HepG2 (cell line): ENCODE measurements around the gene RAB36. TPM values are rescaled to one million over a fixed set of nuclear protein-coding genes. Genes with fewer than 3 reads are reported as not detected.

ENCODE experiments used
- ARID2 ChIP-seq: sonication (generic); formaldehyde crosslinking; IDR thresholded peaks from 2 replicates; pipeline ENCODE4 v1.8.1; 2022; ENCODE audit warnings: mild to moderate bottlenecking, missing genetic modification reagents, borderline replicate concordance
- ATF3 ChIP-seq: sonication (generic); formaldehyde crosslinking; IDR thresholded peaks from 2 replicates; pipeline ENCODE4 v1.4.0; 2020; ENCODE audit warnings: missing genetic modification reagents
- ATF6 ChIP-seq: sonication (generic); formaldehyde crosslinking; conservative IDR thresholded peaks from 2 replicates; pipeline ENCODE4 v1.4.0; 2020; ENCODE audit warnings: missing genetic modification reagents
- BORCS8-MEF2B ChIP-seq: sonication (generic); formaldehyde crosslinking; IDR thresholded peaks from 2 replicates; pipeline ENCODE4 v1.8.0; 2022; ENCODE audit warnings: mild to moderate bottlenecking, missing genetic modification reagents
- CAMTA2 ChIP-seq: sonication (generic); formaldehyde crosslinking; IDR thresholded peaks from 2 replicates; pipeline ENCODE4 v1.4.0; 2020; ENCODE audit warnings: mild to moderate bottlenecking, missing genetic modification reagents, borderline replicate concordance
- EED ChIP-seq: sonication (generic); formaldehyde crosslinking; IDR thresholded peaks from 2 replicates; pipeline ENCODE4 v1.5.0; 2020; ENCODE audit warnings: mild to moderate bottlenecking, missing genetic modification reagents
- HNRNPLL ChIP-seq: fragments of 200-400 bp; formaldehyde crosslinking; IDR thresholded peaks from 2 replicates; pipeline ENCODE4 v1.6.1; 2017; ENCODE audit warnings: mild to moderate bottlenecking, low read depth, low read length; ENCODE audit not compliant: poor library complexity, severe bottlenecking
- IKZF4 ChIP-seq: sonication (generic); formaldehyde crosslinking; IDR thresholded peaks from 2 replicates; pipeline ENCODE4 v1.5.1; 2020; ENCODE audit warnings: borderline replicate concordance, mild to moderate bottlenecking, low read depth, missing genetic modification reagents; ENCODE audit errors: not compliant biosample characterization
- PPARG ChIP-seq: conservative IDR thresholded peaks from 2 replicates; pipeline ENCODE4 v1.6.1; 2016; ENCODE audit warnings: missing biosample characterization, missing genetic modification reagents
- XBP1 ChIP-seq: sonication (generic); formaldehyde crosslinking; IDR thresholded peaks from 2 replicates; pipeline ENCODE4 v1.5.0; 2020; ENCODE audit warnings: missing genetic modification reagents
- YEATS4 ChIP-seq: sonication (generic); formaldehyde crosslinking; IDR thresholded peaks from 2 replicates; pipeline ENCODE4 v1.4.0; 2020; ENCODE audit warnings: missing genetic modification reagents, borderline replicate concordance
- ZBTB33 ChIP-seq: sonication (generic); formaldehyde crosslinking; IDR thresholded peaks from 2 replicates; pipeline ENCODE4 v1.4.0; 2020; ENCODE audit warnings: missing genetic modification reagents
- ZMAT3 ChIP-seq: sonication (generic); formaldehyde crosslinking; conservative IDR thresholded peaks from 2 replicates; pipeline ENCODE4 v1.7.0; 2021; ENCODE audit warnings: missing genetic modification reagents
- ZNF225 ChIP-seq: sonication (generic); formaldehyde crosslinking; IDR thresholded peaks from 2 replicates; pipeline ENCODE4 v1.4.0; 2020; ENCODE audit warnings: mild to moderate bottlenecking, missing genetic modification reagents
- ZNF274 ChIP-seq: sonication (generic); formaldehyde crosslinking; IDR thresholded peaks from 2 replicates; pipeline ENCODE4 v1.5.1; 2020; ENCODE audit warnings: mild to moderate bottlenecking, missing genetic modification reagents
- ZNF280B ChIP-seq: sonication (generic); formaldehyde crosslinking; IDR thresholded peaks from 2 replicates; pipeline ENCODE4 v1.5.0; 2020; ENCODE audit warnings: missing genetic modification reagents, mild to moderate bottlenecking, borderline replicate concordance
- ZNF691 ChIP-seq: sonication (generic); formaldehyde crosslinking; IDR thresholded peaks from 2 replicates; pipeline ENCODE4 v1.4.0; 2020; ENCODE audit warnings: missing genetic modification reagents, low read depth, mild to moderate bottlenecking, borderline replicate concordance
- ZNF709 ChIP-seq: sonication (generic); formaldehyde crosslinking; IDR thresholded peaks from 2 replicates; pipeline ENCODE4 v1.5.0; 2020; ENCODE audit warnings: mild to moderate bottlenecking, missing genetic modification reagents
- ZNF75D ChIP-seq: sonication (generic); formaldehyde crosslinking; IDR thresholded peaks from 2 replicates; pipeline ENCODE4 v1.8.1; 2023; ENCODE audit warnings: missing genetic modification reagents, mild to moderate bottlenecking, borderline replicate concordance
- ZNF768 ChIP-seq: sonication (generic); formaldehyde crosslinking; IDR thresholded peaks from 2 replicates; pipeline ENCODE4 v1.4.0; 2020; ENCODE audit warnings: missing genetic modification reagents
- ZNF83 ChIP-seq: sonication (generic); formaldehyde crosslinking; IDR thresholded peaks from 2 replicates; pipeline ENCODE4 v1.4.0; 2020; ENCODE audit warnings: missing genetic modification reagents, mild to moderate bottlenecking, borderline replicate concordance
- polyA plus RNA-seq, 8 experiments: library from polyadenylated mRNA; depleted of rRNA in 3 of 8; stranded (reverse) in 7 of 8; unstranded in 1 of 8; fragments of >200 nt; fragmentation: Illumina TruSeq in 4 of 8; extraction: Trizol in 4 of 8; gene quantifications; 2 replicates each; pipeline versions ENCODE4 v1.2.1 to v1.2.3, GENCODE V29; 2011 to 2016; ENCODE audit warnings: low read depth in 4 of 8, missing spikeins in 1 of 8, mixed read lengths in 1 of 8; ENCODE audit not compliant: insufficient read depth in 1 of 8
- total RNA-seq, 5 experiments: library from RNA; depleted of rRNA; stranded (reverse); fragments of >200 nt; fragmentation: Illumina TruSeq; extraction: Trizol; gene quantifications; 2 replicates each; pipeline ENCODE4 v1.2.3, GENCODE V29; 2016; ENCODE audit warnings: low read depth in 1 of 5

Gene RAB36
- total and polyA plus RNA-seq, 2 of the 13 experiments (the other 11 are each of a cell fraction or from before 2014, with no cell fraction given): 0.24 to 0.86 TPM

- TF ChIP-seq ZNF83 (CRISPR knock-in tag): peak; percentile 82; the same call in 1 of the 2 replicates
- TF ChIP-seq ZNF280B (CRISPR knock-in tag): no peak
- TF ChIP-seq EED (CRISPR knock-in tag): peak; percentile 34; the same call in 1 of the 2 replicates
- TF ChIP-seq ZNF274 (CRISPR knock-in tag): no peak
- peak; percentile 44; the same call in 1 of the 2 replicates for TF ChIP-seq YEATS4 (CRISPR knock-in tag)
- TF ChIP-seq ATF3 (CRISPR knock-in tag): no peak
- TF ChIP-seq IKZF4: peak; percentile 12
- 0 out of 2 replicates have a peak, but pooled peaks have one; percentile 1 for TF ChIP-seq BORCS8-MEF2B (CRISPR knock-in tag)
- TF ChIP-seq ZMAT3 (CRISPR knock-in tag): peak; percentile 65; the same call in 1 of the 2 replicates
- TF ChIP-seq ZNF768: no peak
- TF ChIP-seq CAMTA2: no peak
- TF ChIP-seq ZNF691 (CRISPR knock-in tag): no peak
- no peak for TF ChIP-seq ARID2 (CRISPR knock-in tag)
- no peak for TF ChIP-seq HNRNPLL
- TF ChIP-seq PPARG (CRISPR knock-in tag): no peak
- no peak for TF ChIP-seq ZNF75D
- TF ChIP-seq ATF6 (CRISPR knock-in tag): no peak
- TF ChIP-seq ZBTB33 (CRISPR knock-in tag): peak; percentile 7; the same call in 1 of the 2 replicates
- TF ChIP-seq XBP1: no peak
- peak; percentile 25; the same call in 1 of the 2 replicates for TF ChIP-seq ZNF225 (CRISPR knock-in tag)
- no peak for TF ChIP-seq ZNF709
Observed at GRCh38 chr22:23180893-23181720, 35.8 kb downstream of the RAB36 start (continued).
